Keratinocyte (primary cell): Measurements from ENCODE around the gene ANGPT4. TPM values are rescaled to one million over a fixed set of nuclear protein-coding genes. Genes with fewer than 3 reads are reported as not detected.

Experiments used
- DNase-seq: peaks from one replicate; pipeline ENCODE4 v3.0.0-alpha.2; 2011; ENCODE audit warnings: low read depth, missing footprints, low spot score
- FAIRE-seq: peaks from 2 replicates; lab custom pipeline; 2011; peaks lifted over from hg19 to GRCh38; lab: Jason Lieb, UNC
- H2AFZ ChIP-seq: 2 replicates; pipeline ENCODE4 v1.6.0; 2012; ENCODE audit warnings: low read length, control low read depth, inconsistent platforms; ENCODE audit not compliant: control insufficient read depth
- H3K27ac ChIP-seq: 2 replicates; pipeline ENCODE4 v1.5.1; 2011; ENCODE audit warnings: low read length; ENCODE audit not compliant: control insufficient read depth, insufficient read depth
- H3K27me3 ChIP-seq: 3 replicates; pipeline ENCODE4 v1.6.0; 2011; ENCODE audit warnings: low read length; ENCODE audit not compliant: control insufficient read depth, insufficient read depth; ENCODE audit errors: extremely low read depth
- H3K36me3 ChIP-seq, 2 experiments: 2 replicates in 1 of 2; 3 replicates in 1 of 2; pipeline ENCODE4 v1.5.1; 2011; ENCODE audit warnings: low read length in 2 of 2, mild to moderate bottlenecking in 1 of 2; ENCODE audit not compliant: control insufficient read depth in 2 of 2, insufficient read depth in 2 of 2; ENCODE audit errors: extremely low read depth in 1 of 2
- H3K4me1 ChIP-seq: 3 replicates; pipeline ENCODE4 v1.5.1; 2011; ENCODE audit warnings: low read length; ENCODE audit not compliant: control insufficient read depth, insufficient read depth; ENCODE audit errors: extremely low read depth
- H3K4me2 ChIP-seq: 3 replicates; pipeline ENCODE4 v1.6.0; 2011; ENCODE audit warnings: low read depth, low read length; ENCODE audit not compliant: control insufficient read depth, insufficient read depth; ENCODE audit errors: extremely low read depth
- H3K4me3 ChIP-seq, 3 experiments: fragments of 200-600 bp in 1 of 3; sonication (generic) in 1 of 3; 2 replicates in 2 of 3; 3 replicates in 1 of 3; pipeline ENCODE4 v1.5.1; 2011 to 2016; ENCODE audit warnings: low read length in 3 of 3, mild to moderate bottlenecking in 3 of 3, control low read depth in 2 of 3, inconsistent platforms in 1 of 3, low read depth in 1 of 3, mixed read lengths in 1 of 3, mixed run types in 1 of 3, moderate library complexity in 1 of 3; ENCODE audit not compliant: control insufficient read depth in 2 of 3, insufficient read depth in 2 of 3; ENCODE audit errors: extremely low read depth in 1 of 3
- H3K79me2 ChIP-seq: 2 replicates; pipeline ENCODE4 v1.6.0; 2012; ENCODE audit warnings: low read length; ENCODE audit not compliant: control insufficient read depth, insufficient read depth
- H3K9ac ChIP-seq: 3 replicates; pipeline ENCODE4 v1.6.0; 2011; ENCODE audit warnings: low read length; ENCODE audit not compliant: control insufficient read depth, insufficient read depth; ENCODE audit errors: extremely low read depth
- H3K9me1 ChIP-seq: 3 replicates; pipeline ENCODE4 v1.6.0; 2011; ENCODE audit warnings: low read length; ENCODE audit not compliant: control insufficient read depth, insufficient read depth; ENCODE audit errors: extremely low read depth
- H3K9me3 ChIP-seq: 2 replicates; pipeline ENCODE4 v1.5.1; 2012; ENCODE audit warnings: low read depth, low read length; ENCODE audit not compliant: control insufficient read depth
- H4K20me1 ChIP-seq: 3 replicates; pipeline ENCODE4 v1.6.0; 2011; ENCODE audit warnings: low read length; ENCODE audit not compliant: control insufficient read depth, insufficient read depth; ENCODE audit errors: extremely low read depth
- CTCF ChIP-seq, 3 experiments: IDR thresholded peaks in 1 of 3; conservative IDR thresholded peaks in 1 of 3; optimal IDR thresholded peaks in 1 of 3; 2 replicates in 2 of 3; 3 replicates in 1 of 3; pipeline versions ENCODE3 to v1.5.1; 2011; ENCODE audit warnings: low read length in 3 of 3, mild to moderate bottlenecking in 3 of 3, moderate library complexity in 2 of 3, control low read depth in 1 of 3, inconsistent platforms in 1 of 3; ENCODE audit not compliant: insufficient read depth in 2 of 3; ENCODE audit errors: extremely low read depth in 1 of 3
- EZH2 ChIP-seq: IDR thresholded peaks from one replicate; pipeline ENCODE4 v1.6.1; 2012; ENCODE audit warnings: inconsistent platforms, mild to moderate bottlenecking, low read length, moderate library complexity
- dilution Hi-C: fragments of 300-500 bp; cut with MboI; formaldehyde crosslinking; loops from one replicate; pipeline ENCODE4 v1.7.0; 2020; ENCODE audit warnings: low sequenced_read_pairs; ENCODE audit not compliant: extremely low pct_ligation_motif_present
- polyA plus RNA-seq, 5 experiments: library from polyadenylated mRNA; depleted of rRNA in 3 of 5; stranded (reverse) in 3 of 5; stranded (forward) in 1 of 5; unstranded in 1 of 5; fragments of >200 nt; gene quantifications; 1 replicate in 1 of 5; 2 replicates in 3 of 5; 3 replicates in 1 of 5; pipeline versions ENCODE4 v1.2.1 to v1.2.3, GENCODE V29; 2011 to 2012; ENCODE audit warnings: missing spikeins in 2 of 5, low read depth in 1 of 5, low replicate concordance in 1 of 5

The ANGPT4 gene
- polyA plus RNA-seq, 1 donor (not counting 4 experiments of a cell fraction or from before 2014, with no cell fraction given), result not detected

DNA sequence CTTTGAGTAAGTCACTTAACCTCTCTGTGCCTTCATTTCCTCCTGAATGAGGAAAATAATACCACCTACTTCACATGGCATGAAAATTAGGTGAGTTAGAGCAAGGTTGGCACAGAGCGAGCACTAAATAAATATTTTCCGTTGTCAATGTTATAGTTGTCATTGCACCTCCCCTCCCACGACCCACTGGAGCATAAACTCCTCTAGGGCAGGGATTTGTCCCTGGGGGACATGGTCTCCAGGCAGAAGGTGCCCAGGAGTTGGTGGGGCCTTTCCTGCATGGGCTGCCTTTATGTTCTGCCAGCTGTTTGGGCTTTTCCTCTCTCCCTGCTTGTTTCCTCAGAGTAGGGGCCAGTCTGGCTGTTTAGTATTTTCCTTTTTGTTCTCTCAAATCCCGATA, 1.3 kb upstream of the ANGPT4 start:
- Histone ChIP-seq H3K4me3 (no peak overlapping the region), H3K36me3 (no peaks in the 10 kb centered on the region), H3K9me1 (no peaks in the 10 kb centered on the region), H3K9me3 (no peaks in the 10 kb centered on the region), H3K9ac (no peak overlapping the region), H3K27me3 (peaks cover 21% of the 10 kb centered on the region), H3K4me2 (no peak overlapping the region), H4K20me1 (no peaks in the 10 kb centered on the region), H2AFZ (no peak overlapping the region), H3K27ac (no peak overlapping the region), H3K79me2 (no peaks in the 10 kb centered on the region), H3K4me1 (no peaks in the 10 kb centered on the region)
- TF ChIP-seq CTCF (optimal IDR thresholded peaks at IDR 0.05 in 1 of 3, IDR thresholded peaks at IDR 0.05 in 1 of 3, conservative IDR thresholded peaks at IDR 0.05 in 1 of 3; ENCODE audit: extremely low read depth in 1 of 3, insufficient read depth in 2 of 3, low read length in 3 of 3), result no peak
- TF ChIP-seq EZH2, result no peak
- DNase-seq, result no peak
- no peak for FAIRE-seq
- dilution Hi-C loops, result no loop called here

GRCh38 chr20:916825-917224, 691 bp upstream of the ANGPT4 start:
- FAIRE-seq, result no peak
- no peak overlapping the region for H2AFZ ChIP-seq
- H3K79me2 ChIP-seq, result no peaks in the 10 kb centered on the region
- no peaks in the 10 kb centered on the region for H3K36me3 ChIP-seq
- no peak overlapping the region for H3K9ac ChIP-seq
- DNase-seq, result no peak
- peaks cover 26% of the 10 kb centered on the region for H3K27me3 ChIP-seq
- no peak overlapping the region for H3K4me2 ChIP-seq
- dilution Hi-C loops, result no loop called here
- H3K4me1 ChIP-seq, result no peaks in the 10 kb centered on the region
- no peaks in the 10 kb centered on the region for H3K9me1 ChIP-seq
- TF ChIP-seq EZH2 (no peak), CTCF (optimal IDR thresholded peaks at IDR 0.05 in 1 of 3, IDR thresholded peaks at IDR 0.05 in 1 of 3, conservative IDR thresholded peaks at IDR 0.05 in 1 of 3; ENCODE audit: extremely low read depth in 1 of 3, insufficient read depth in 2 of 3, low read length in 3 of 3) (no peak)
- H3K27ac ChIP-seq, result no peak overlapping the region
- no peak overlapping the region for H3K4me3 ChIP-seq
- H4K20me1 ChIP-seq, result no peaks in the 10 kb centered on the region
- no peaks in the 10 kb centered on the region for H3K9me3 ChIP-seq
